Upper lobe of left lung (tissue), 4 donors: Measurements from ENCODE around the gene CMKLR1.

ENCODE experiments used
- EP300 ChIP-seq, 4 donors: sonication (generic); formaldehyde crosslinking; IDR thresholded peaks; one replicate each; pipeline ENCODE4 v1.5.1; 2017; ENCODE audit warnings: antibody characterized with exemption in 4 of 4, control low read depth in 2 of 4
- POLR2A ChIP-seq, 4 donors: fragments of 450-650 bp; IDR thresholded peaks; one replicate each; pipeline ENCODE4 v1.5.1; 2016 to 2017; ENCODE audit warnings: antibody characterized with exemption in 4 of 4, mild to moderate bottlenecking in 2 of 4
- POLR2AphosphoS5 ChIP-seq, 2 donors: sonication (generic); formaldehyde crosslinking; IDR thresholded peaks; one replicate each; pipeline ENCODE4 v1.5.1; 2017; ENCODE audit warnings: antibody characterized with exemption in 2 of 2
- TF ChIP-seq, protein P1 (sequence below), 6 experiments: fragments of 450-650 bp in 4 of 6; fragments of 200-600 bp in 2 of 6; sonication (generic) in 2 of 6; IDR thresholded peaks; one replicate each; pipeline ENCODE4 v1.5.1; 2016 to 2019; ENCODE audit warnings: antibody characterized with exemption in 6 of 6

DNA sequence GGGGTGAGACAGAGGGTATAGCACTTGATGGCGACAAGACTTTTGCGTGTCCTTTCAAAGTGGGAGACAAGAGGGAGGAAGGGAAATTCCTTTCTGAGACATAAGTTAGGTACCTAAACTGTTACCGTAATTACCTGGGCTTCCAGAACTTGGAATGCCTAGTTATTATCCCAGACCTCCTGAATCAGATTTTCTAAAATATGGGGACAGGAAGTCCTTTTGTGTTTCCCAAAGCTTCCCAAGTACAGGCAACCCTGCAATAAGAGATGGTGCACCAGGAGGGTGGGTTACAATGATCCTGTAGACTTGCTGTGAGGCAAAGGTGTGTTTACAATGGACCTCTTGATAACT, 83.9 kb downstream of the CMKLR1 start:
- TF ChIP-seq EP300 (IDR thresholded peaks at IDR 0.05) (no peak), POLR2A (IDR thresholded peaks at IDR 0.05) (no peak), POLR2AphosphoS5 (IDR thresholded peaks at IDR 0.05) (no peak)
- TF ChIP-seq, protein P1, sequence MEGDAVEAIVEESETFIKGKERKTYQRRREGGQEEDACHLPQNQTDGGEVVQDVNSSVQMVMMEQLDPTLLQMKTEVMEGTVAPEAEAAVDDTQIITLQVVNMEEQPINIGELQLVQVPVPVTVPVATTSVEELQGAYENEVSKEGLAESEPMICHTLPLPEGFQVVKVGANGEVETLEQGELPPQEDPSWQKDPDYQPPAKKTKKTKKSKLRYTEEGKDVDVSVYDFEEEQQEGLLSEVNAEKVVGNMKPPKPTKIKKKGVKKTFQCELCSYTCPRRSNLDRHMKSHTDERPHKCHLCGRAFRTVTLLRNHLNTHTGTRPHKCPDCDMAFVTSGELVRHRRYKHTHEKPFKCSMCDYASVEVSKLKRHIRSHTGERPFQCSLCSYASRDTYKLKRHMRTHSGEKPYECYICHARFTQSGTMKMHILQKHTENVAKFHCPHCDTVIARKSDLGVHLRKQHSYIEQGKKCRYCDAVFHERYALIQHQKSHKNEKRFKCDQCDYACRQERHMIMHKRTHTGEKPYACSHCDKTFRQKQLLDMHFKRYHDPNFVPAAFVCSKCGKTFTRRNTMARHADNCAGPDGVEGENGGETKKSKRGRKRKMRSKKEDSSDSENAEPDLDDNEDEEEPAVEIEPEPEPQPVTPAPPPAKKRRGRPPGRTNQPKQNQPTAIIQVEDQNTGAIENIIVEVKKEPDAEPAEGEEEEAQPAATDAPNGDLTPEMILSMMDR (IDR thresholded peaks at IDR 0.05): no peak
